ENCODE measurements around the gene OTOP3. TPM values are rescaled to one million over a fixed set of nuclear protein-coding genes. Genes with fewer than 3 reads are reported as not detected.

The OTOP3 gene
- polyA plus RNA-seq, 3 donors = not detected

DNA sequence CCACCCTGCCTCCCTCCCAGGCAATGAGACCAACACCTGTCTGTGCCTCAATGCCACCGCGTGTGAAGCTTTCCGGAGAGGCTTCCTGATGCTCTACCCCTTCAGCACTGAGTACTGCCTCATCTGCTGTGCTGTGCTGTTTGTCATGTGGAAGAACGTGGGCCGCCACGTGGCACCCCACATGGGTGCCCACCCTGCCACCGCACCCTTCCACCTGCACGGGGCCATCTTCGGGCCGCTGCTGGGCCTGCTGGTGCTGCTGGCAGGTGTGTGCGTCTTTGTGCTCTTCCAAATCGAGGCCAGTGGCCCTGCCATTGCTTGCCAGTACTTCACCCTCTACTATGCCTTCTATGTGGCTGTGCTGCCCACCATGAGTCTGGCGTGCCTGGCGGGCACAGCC is 10.9 kb downstream of the OTOP3 start:
- no peaks in the 10 kb centered on the region for H3K4me1 Mint-ChIP-seq
- no peak overlapping the region for H3K4me3 Mint-ChIP-seq
- no peaks in the 10 kb centered on the region for H3K36me3 Mint-ChIP-seq
- Histone ChIP-seq H3K9ac (ENCODE audit: insufficient read depth, low read length, poor library complexity, severe bottlenecking) (no peak overlapping the region), H3K36me3 (replicated peaks in 1 of 2; ENCODE audit: control insufficient read depth in 1 of 2, insufficient read depth in 2 of 2, low read length in 2 of 2) (no peaks in the 10 kb centered on the region), H3K4me2 (replicated peaks; ENCODE audit: extremely low read depth, low read length, poor library complexity, severe bottlenecking) (no peak overlapping the region), H3K27me3 (ENCODE audit: control insufficient read depth in 2 of 2, insufficient read depth in 2 of 2, low read length in 2 of 2) (peaks cover 0 to 4% of the 10 kb centered on the region in 2 donors), H3K4me3 (replicated peaks in 1 of 3; ENCODE audit: low read depth in 2 of 3, low read length in 3 of 3) (no peak overlapping the region), H4K20me1 (ENCODE audit: insufficient read depth, low read length) (no peaks in the 10 kb centered on the region), H3K79me2 (ENCODE audit: insufficient read depth, low read length) (no peaks in the 10 kb centered on the region), H3K9me3 (replicated peaks in 1 of 2; ENCODE audit: control insufficient read depth in 1 of 2, insufficient read depth in 1 of 2, low read length in 2 of 2) (no peaks in the 10 kb centered on the region), H3K4me1 (ENCODE audit: control insufficient read depth in 1 of 2, insufficient read depth in 2 of 2, low read length in 2 of 2) (no peaks in the 10 kb centered on the region), H2AFZ (ENCODE audit: insufficient read depth, low read depth, low read length, poor library complexity, severe bottlenecking) (no peak overlapping the region), H3K27ac (ENCODE audit: low read depth in 1 of 2, low read length in 2 of 2) (no peak overlapping the region)
- 89% methylated on average over 14 of the region's 14 CpGs for WGBS (ENCODE audit: insufficient coverage)
- no peaks in the 10 kb centered on the region for H3K9me3 Mint-ChIP-seq
- no peak for DNase-seq
- TF ChIP-seq, protein P1, sequence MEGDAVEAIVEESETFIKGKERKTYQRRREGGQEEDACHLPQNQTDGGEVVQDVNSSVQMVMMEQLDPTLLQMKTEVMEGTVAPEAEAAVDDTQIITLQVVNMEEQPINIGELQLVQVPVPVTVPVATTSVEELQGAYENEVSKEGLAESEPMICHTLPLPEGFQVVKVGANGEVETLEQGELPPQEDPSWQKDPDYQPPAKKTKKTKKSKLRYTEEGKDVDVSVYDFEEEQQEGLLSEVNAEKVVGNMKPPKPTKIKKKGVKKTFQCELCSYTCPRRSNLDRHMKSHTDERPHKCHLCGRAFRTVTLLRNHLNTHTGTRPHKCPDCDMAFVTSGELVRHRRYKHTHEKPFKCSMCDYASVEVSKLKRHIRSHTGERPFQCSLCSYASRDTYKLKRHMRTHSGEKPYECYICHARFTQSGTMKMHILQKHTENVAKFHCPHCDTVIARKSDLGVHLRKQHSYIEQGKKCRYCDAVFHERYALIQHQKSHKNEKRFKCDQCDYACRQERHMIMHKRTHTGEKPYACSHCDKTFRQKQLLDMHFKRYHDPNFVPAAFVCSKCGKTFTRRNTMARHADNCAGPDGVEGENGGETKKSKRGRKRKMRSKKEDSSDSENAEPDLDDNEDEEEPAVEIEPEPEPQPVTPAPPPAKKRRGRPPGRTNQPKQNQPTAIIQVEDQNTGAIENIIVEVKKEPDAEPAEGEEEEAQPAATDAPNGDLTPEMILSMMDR (IDR thresholded peaks at IDR 0.05) = no peak
- H3K27ac Mint-ChIP-seq = peak overlapping the region in 1 of 7 donors; percentile 57
- H3K27me3 Mint-ChIP-seq (ENCODE audit: low read depth in 3 of 3) = peaks cover 23 to 57% (median 25%) of the 10 kb centered on the region in 3 donors
- intact Hi-C loops (cut with micrococcal nuclease) = no loop called here

DNA sequence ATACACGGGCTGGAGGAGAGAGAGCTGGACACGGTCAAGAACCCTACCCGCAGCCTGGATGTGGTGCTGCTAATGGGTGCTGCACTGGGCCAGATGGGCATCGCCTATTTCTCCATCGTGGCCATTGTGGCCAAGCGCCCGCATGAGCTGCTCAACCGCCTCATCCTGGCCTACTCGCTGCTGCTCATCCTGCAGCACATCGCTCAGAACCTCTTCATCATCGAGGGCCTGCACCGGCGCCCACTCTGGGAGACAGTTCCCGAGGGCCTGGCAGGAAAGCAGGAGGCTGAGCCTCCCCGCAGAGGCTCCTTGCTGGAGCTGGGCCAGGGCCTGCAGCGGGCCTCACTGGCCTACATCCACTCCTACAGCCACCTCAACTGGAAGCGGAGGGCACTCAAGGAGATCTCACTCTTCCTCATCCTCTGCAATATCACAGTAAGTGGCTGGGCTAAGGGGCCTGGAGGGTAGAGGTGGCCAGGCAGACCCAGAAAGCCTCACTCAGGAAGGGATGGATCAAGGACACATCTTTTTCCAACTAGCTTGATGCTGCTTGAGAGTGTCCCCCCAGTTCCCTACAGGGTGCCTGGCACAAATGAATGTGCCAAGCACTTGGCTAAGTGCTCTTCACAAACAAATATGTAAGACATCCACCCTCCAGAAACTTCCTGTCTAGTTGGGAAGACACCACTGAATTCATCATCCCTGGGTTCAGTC is 11.5 kb downstream of the OTOP3 start:
- 94% methylated on average over 15 of the region's 17 CpGs for WGBS (ENCODE audit: insufficient coverage)
- Histone ChIP-seq H3K4me3 (replicated peaks in 1 of 3; ENCODE audit: low read depth in 2 of 3, low read length in 3 of 3) (no peak overlapping the region), H3K4me2 (replicated peaks; ENCODE audit: extremely low read depth, low read length, poor library complexity, severe bottlenecking) (no peak overlapping the region), H3K27ac (ENCODE audit: low read depth in 1 of 2, low read length in 2 of 2) (no peak overlapping the region), H3K9me3 (replicated peaks in 1 of 2; ENCODE audit: control insufficient read depth in 1 of 2, insufficient read depth in 1 of 2, low read length in 2 of 2) (no peaks in the 10 kb centered on the region), H3K79me2 (ENCODE audit: insufficient read depth, low read length) (no peaks in the 10 kb centered on the region), H2AFZ (ENCODE audit: insufficient read depth, low read depth, low read length, poor library complexity, severe bottlenecking) (no peak overlapping the region), H4K20me1 (ENCODE audit: insufficient read depth, low read length) (no peaks in the 10 kb centered on the region), H3K27me3 (ENCODE audit: control insufficient read depth in 2 of 2, insufficient read depth in 2 of 2, low read length in 2 of 2) (peaks cover 0 to 4% of the 10 kb centered on the region in 2 donors), H3K4me1 (ENCODE audit: control insufficient read depth in 1 of 2, insufficient read depth in 2 of 2, low read length in 2 of 2) (no peaks in the 10 kb centered on the region), H3K9ac (ENCODE audit: insufficient read depth, low read length, poor library complexity, severe bottlenecking) (no peak overlapping the region), H3K36me3 (replicated peaks in 1 of 2; ENCODE audit: control insufficient read depth in 1 of 2, insufficient read depth in 2 of 2, low read length in 2 of 2) (no peaks in the 10 kb centered on the region)
- TF ChIP-seq, protein P1 (IDR thresholded peaks at IDR 0.05) = no peak
- intact Hi-C loops (cut with micrococcal nuclease) = no loop called here
- peaks cover 22 to 52% (median 23%) of the 10 kb centered on the region in 3 donors for H3K27me3 Mint-ChIP-seq (ENCODE audit: low read depth in 3 of 3)
- H3K27ac Mint-ChIP-seq = peak overlapping the region in 1 of 7 donors; percentile 57
- H3K9me3 Mint-ChIP-seq = no peaks in the 10 kb centered on the region
- no peaks in the 10 kb centered on the region for H3K4me1 Mint-ChIP-seq
- no peak for DNase-seq
- H3K4me3 Mint-ChIP-seq = no peak overlapping the region
- no peaks in the 10 kb centered on the region for H3K36me3 Mint-ChIP-seq

All from CD14-positive monocyte (primary cell).